K562 (cell line): Measurements from ENCODE around the gene PHF3. TPM values are rescaled to one million over a fixed set of nuclear protein-coding genes. Genes with fewer than 3 reads are reported as not detected.
A peak's percentile ranks its signal among the peaks of the same experiment; 100 is the strongest.

Source experiments
- ATAC-seq: fragments of 200-7000 bp; cut with Tn5 transposase; 3 replicates; pipeline ENCODE4 v1.9.1; 2020; ENCODE audit warnings: moderate library complexity
- BruUV-seq: library from RNA; stranded (reverse); fragments of 400-500 nt; replicated peaks from 2 replicates; lab custom pipeline; 2021; lab: Mats Ljungman, UMichigan
- CTCF ChIA-PET: fragments of 300-600 bp; formaldehyde crosslinking; extraction: SDS; loops from one replicate; lab custom pipeline; 2021; ENCODE audit warnings: low intra/inter-chr PET ratio; lab: Yijun Ruan, JAX
- POLR2A ChIA-PET: fragments of 300-600, 350-650 bp; sonication (Branson Sonifier 250); formaldehyde crosslinking; extraction: SDS; loops from one replicate; lab custom pipeline; 2021; ENCODE audit warnings: antibody characterized with exemption, inconsistent platforms; lab: Yijun Ruan, JAX
- DNase-seq, 4 experiments: peaks; one replicate each; pipeline versions ENCODE4 v3.0.0 to v3.0.0-alpha.2; 2011 to 2018; ENCODE audit warnings: low spot score in 3 of 4, mixed read lengths in 3 of 4; ENCODE audit errors: extremely low read depth in 1 of 4
- FAIRE-seq: peaks from 2 replicates; lab custom pipeline; 2011; peaks lifted over from hg19 to GRCh38; lab: Jason Lieb, UNC
- H2AFZ ChIP-seq: 2 replicates; pipeline ENCODE4 v1.6.0; 2011; ENCODE audit warnings: low read depth, low read length, control low read depth, inconsistent platforms
- H3K27ac ChIP-seq: fragments of 200-600 bp; 3 replicates; pipeline ENCODE4 v1.8.0; 2011; ENCODE audit warnings: low read depth, mild to moderate bottlenecking, control low read depth, inconsistent platforms, low read length, moderate library complexity, mixed read lengths; ENCODE audit errors: extremely low read depth
- H3K27me3 ChIP-seq, 2 experiments: fragments of 300-600 bp in 1 of 2; 2 replicates in 1 of 2; 3 replicates in 1 of 2; pipeline versions ENCODE4 v1.6.0 to v1.8.0; 2011; ENCODE audit warnings: inconsistent platforms in 2 of 2, low read length in 2 of 2, mild to moderate bottlenecking in 1 of 2, mixed read lengths in 1 of 2, moderate library complexity in 1 of 2; ENCODE audit not compliant: control insufficient read depth in 2 of 2, insufficient read depth in 2 of 2
- H3K36me3 ChIP-seq: fragments of 300-600 bp; 3 replicates; pipeline ENCODE4 v1.8.0; 2011; ENCODE audit warnings: mild to moderate bottlenecking, low read length, inconsistent platforms; ENCODE audit not compliant: control insufficient read depth, insufficient read depth
- H3K4me1 ChIP-seq, 2 experiments: fragments of 200-600 bp in 1 of 2; replicated peaks in 1 of 2; 2 replicates in 1 of 2; 3 replicates in 1 of 2; pipeline versions ENCODE4 v1.5.1 to v1.8.0; 2011; ENCODE audit warnings: inconsistent platforms in 2 of 2, low read length in 2 of 2, mild to moderate bottlenecking in 1 of 2, mixed read lengths in 1 of 2, moderate library complexity in 1 of 2; ENCODE audit not compliant: control insufficient read depth in 2 of 2, insufficient read depth in 2 of 2
- H3K4me2 ChIP-seq: 2 replicates; pipeline ENCODE4 v1.6.1; 2011; ENCODE audit warnings: low read length, control low read depth, inconsistent platforms, mixed read lengths; ENCODE audit not compliant: insufficient read depth
- H3K4me3 ChIP-seq: fragments of 200-600 bp; sonication (generic), shearing (Covaris generic); 2 replicates; pipeline ENCODE4 v1.5.1; 2016; ENCODE audit warnings: control low read depth, inconsistent platforms
- H3K79me2 ChIP-seq: fragments of 200-600 bp; 3 replicates; pipeline ENCODE4 v1.8.0; 2011; ENCODE audit warnings: low read length, inconsistent platforms; ENCODE audit not compliant: control insufficient read depth, insufficient read depth
- H3K9ac ChIP-seq, 2 experiments: 2 replicates each; pipeline versions ENCODE4 v1.6.0 to v1.6.1; 2011; ENCODE audit warnings: low read depth in 2 of 2, low read length in 2 of 2, control low read depth in 1 of 2, inconsistent platforms in 1 of 2, mild to moderate bottlenecking in 1 of 2, mixed read lengths in 1 of 2; ENCODE audit not compliant: insufficient read depth in 1 of 2
- H3K9me1 ChIP-seq: one replicate; pipeline ENCODE4 v1.6.0; 2011; ENCODE audit warnings: inconsistent platforms, mild to moderate bottlenecking, low read length, moderate library complexity; ENCODE audit not compliant: control insufficient read depth, insufficient read depth
- H3K9me3 ChIP-seq: replicated peaks from 2 replicates; pipeline ENCODE4 v1.5.1; 2011; ENCODE audit warnings: low read depth, low read length, inconsistent platforms; ENCODE audit not compliant: control insufficient read depth, insufficient read depth
- H4K20me1 ChIP-seq: replicated peaks from 2 replicates; pipeline ENCODE4 v1.6.1; 2011; ENCODE audit warnings: low read length, inconsistent platforms, mixed read lengths; ENCODE audit not compliant: control insufficient read depth, insufficient read depth
- C11orf30 ChIP-seq: fragments of 450-650 bp; IDR thresholded peaks from 2 replicates; pipeline ENCODE4 v1.6.1; 2016; ENCODE audit warnings: low read depth, mild to moderate bottlenecking
- EGR1 ChIP-seq: fragments of 450-650 bp; conservative IDR thresholded peaks from 2 replicates; pipeline ENCODE4 v1.6.1; 2017; ENCODE audit warnings: mild to moderate bottlenecking
- FOXJ2 ChIP-seq: fragments of 200-800 bp; sonication (Bioruptor generic); IDR thresholded peaks from 2 replicates; pipeline ENCODE4 v1.6.1; 2016; ENCODE audit warnings: missing genetic modification characterization, missing compliant biosample characterization
- GTF2E2 ChIP-seq: fragments of 200-800 bp; sonication (Bioruptor generic); IDR thresholded peaks from 2 replicates; pipeline ENCODE4 v1.6.1; 2016; ENCODE audit warnings: missing genetic modification characterization, missing compliant biosample characterization
- HDAC2 ChIP-seq: fragments of 450-650 bp; IDR thresholded peaks from 2 replicates; pipeline ENCODE4 v1.6.1; 2016; ENCODE audit warnings: mild to moderate bottlenecking
- HMGXB4 ChIP-seq: sonication (generic); formaldehyde crosslinking; IDR thresholded peaks from 2 replicates; pipeline ENCODE4 v1.8.1; 2023; ENCODE audit warnings: mild to moderate bottlenecking, missing genetic modification reagents
- MAZ ChIP-seq, 2 experiments: fragments of 450-650 bp in 1 of 2; sonication (generic) in 1 of 2; formaldehyde crosslinking; IDR thresholded peaks in 1 of 2; conservative IDR thresholded peaks in 1 of 2; 2 replicates each; pipeline versions ENCODE4 v1.4.0 to v1.5.0; 2020; ENCODE audit warnings: mild to moderate bottlenecking in 1 of 2, missing genetic modification reagents in 1 of 2
- NFATC3 ChIP-seq: fragments of 450-650 bp; IDR thresholded peaks from 2 replicates; pipeline ENCODE4 v1.6.1; 2017; ENCODE audit warnings: mild to moderate bottlenecking
- PHTF2 ChIP-seq: fragments of 250-450 bp; sonication (Bioruptor Pico); IDR thresholded peaks from 2 replicates; pipeline ENCODE4 v1.5.0; 2021; ENCODE audit warnings: mild to moderate bottlenecking
- SIN3A ChIP-seq, 2 experiments: fragments of 150-350 bp in 1 of 2; IDR thresholded peaks; 2 replicates each; pipeline ENCODE4 v1.6.1; 2011 to 2016; ENCODE audit warnings: borderline replicate concordance in 2 of 2, low read depth in 2 of 2, low read length in 2 of 2, mild to moderate bottlenecking in 2 of 2, moderate library complexity in 2 of 2; ENCODE audit not compliant: control insufficient read depth in 1 of 2
- TFE3 ChIP-seq: fragments of 450-650 bp; formaldehyde crosslinking; IDR thresholded peaks from 2 replicates; pipeline ENCODE4 v1.4.0; 2020; ENCODE audit warnings: mild to moderate bottlenecking, mixed read lengths
- USF1 ChIP-seq: sonication (generic); formaldehyde crosslinking; IDR thresholded peaks from 2 replicates; pipeline ENCODE4 v1.9.0; 2022; ENCODE audit warnings: mild to moderate bottlenecking, missing genetic modification reagents
- USF2 ChIP-seq: sonication (generic); formaldehyde crosslinking; IDR thresholded peaks from 2 replicates; pipeline ENCODE4 v1.5.0; 2020; ENCODE audit warnings: missing genetic modification reagents
- XRCC5 ChIP-seq: fragments of 200-400 bp; formaldehyde crosslinking; IDR thresholded peaks from 2 replicates; pipeline ENCODE4 v1.6.1; 2017; ENCODE audit warnings: low read depth, mild to moderate bottlenecking, low read length
- ZSCAN29 ChIP-seq: fragments of 450-650 bp; IDR thresholded peaks from 2 replicates; pipeline ENCODE4 v1.6.1; 2017
- WGBS: fragments of 100-300 bp; shearing (Covaris generic); methylation state at CpG from one replicate; pipeline ENCODE4 v1.1.6; 2016; ENCODE audit warnings: low coverage, mixed read lengths; ENCODE audit not compliant: insufficient coverage; ENCODE audit errors: missing lambda C conversion rate; 5-methylcytosine and 5-hydroxymethylcytosine counted together
- in situ Hi-C: fragments of 300-500 bp; cut with MboI; formaldehyde crosslinking; loops from 4 replicates; pipeline ENCODE4 v1.15.0; 2018; ENCODE audit warnings: inconsistent platforms, mixed read lengths
- intact Hi-C: fragments of 100-400 bp; cut with micrococcal nuclease; formaldehyde crosslinking; loops from 2 replicates; pipeline ENCODE4 v1.14.2; 2022
- polyA plus RNA-seq, 8 experiments: library from polyadenylated mRNA; depleted of rRNA in 4 of 8; stranded (reverse) in 5 of 8; unstranded in 3 of 8; fragments of >200 nt; fragmentation: Nextera tagmentation in 2 of 8; fragmentation: Illumina TruSeq in 1 of 8; extraction: Ambion mirVana in 2 of 8; extraction: Trizol in 1 of 8; gene quantifications; 2 replicates each; pipeline versions ENCODE4 v1.2.1 to v1.2.3, GENCODE V29; 2011 to 2014; ENCODE audit warnings: inconsistent platforms in 1 of 8, missing spikeins in 1 of 8
- total RNA-seq, 7 experiments: library from RNA; depleted of rRNA in 6 of 7; stranded (reverse); fragments of >200 nt in 6 of 7; fragmentation: Illumina TruSeq in 2 of 7; extraction: Trizol in 2 of 7; gene quantifications; 2 replicates each; pipeline versions ENCODE4 v1.2.1 to v1.2.3, GENCODE V29; 2011 to 2021; ENCODE audit warnings: low replicate concordance in 1 of 7

PHF3 gene
- total and polyA plus RNA-seq, 9 of the 15 experiments (the other 6 are each of a cell fraction or from before 2014, with no cell fraction given), result 8.1 to 51.2 (median 30.9) TPM

- under 1% methylated on average over 23 of the region's 23 CpGs for WGBS
- BruUV-seq, result no TSS peak
- peak overlapping the region; percentile 89 to 98 for H3K9ac ChIP-seq
- FAIRE-seq (no peak), ATAC-seq (peak; percentile 43), DNase-seq (peak; percentile 39 to 75 (median 40))
- no peaks in the 10 kb centered on the region for H3K9me3 ChIP-seq
- ChIA-PET CTCF (interaction anchor here (0.5 to 0.6 kb wide), 2 partner anchors 35 to 68 kb away, joined by 3 read pairs; no protein-coding TSS in a partner anchor), POLR2A (interaction anchor here (1.3 to 2.2 kb wide), 2 partner anchors 9 to 15 kb away, joined by 6 to 13 read pairs; no protein-coding TSS in a partner anchor)
- in situ Hi-C loops, result no loop called here
- H3K4me2 ChIP-seq, result peak overlapping the region; percentile 95
- H3K79me2 ChIP-seq, result peaks cover 60% of the 10 kb centered on the region
- no peaks in the 10 kb centered on the region for H3K27me3 ChIP-seq
- H3K27ac ChIP-seq, result peak overlapping the region; percentile 95
- intact Hi-C loops, result loop anchor here (2.0 to 5.0 kb wide), 3 partner anchors 39 to 64 kb away; partner anchors contain the start of genes LOC128125822 and PTP4A1
- peak overlapping the region; percentile 90; the same call in 1 of the 2 replicates for H2AFZ ChIP-seq
- peaks cover 9% of the 10 kb centered on the region; the same call in 2 of the 3 replicates for H3K36me3 ChIP-seq
- peaks cover 10% of the 10 kb centered on the region for H4K20me1 ChIP-seq
- H3K4me1 ChIP-seq, result peaks cover 13 to 21% of the 10 kb centered on the region in 2 experiments; a peak in 3 of 5 replicates
- peak overlapping the region; percentile 93 for H3K4me3 ChIP-seq
- no peaks in the 10 kb centered on the region for H3K9me1 ChIP-seq
- peak; percentile 39; the same call in 1 of the 2 replicates for TF ChIP-seq TFE3 (CRISPR knock-in tag)
- TF ChIP-seq USF1 (CRISPR knock-in tag), result peak; percentile 67
- TF ChIP-seq USF2 (CRISPR knock-in tag), result peak; percentile 29; the same call in 1 of the 2 replicates
- TF ChIP-seq EGR1, result peak; percentile 85
- 0 out of 4 replicates have a peak, but pooled peaks of 1 of the 2 experiments have one; percentile 31 for TF ChIP-seq SIN3A (IDR thresholded peaks at IDR 0.05; ENCODE audit: borderline replicate concordance in 2 of 2, control insufficient read depth in 1 of 2, low read depth in 2 of 2, low read length in 2 of 2)
- no peak for TF ChIP-seq PHTF2
- TF ChIP-seq C11orf30, result no peak
- 0 out of 2 replicates have a peak, but pooled peaks have one; percentile 15 for TF ChIP-seq GTF2E2 (tag)
- TF ChIP-seq FOXJ2 (tag), result peak; percentile 36; the same call in 1 of the 2 replicates
- no peak for TF ChIP-seq NFATC3
- peak in 1 of 2 experiments; percentile 32; a peak in 1 of 4 replicates for TF ChIP-seq MAZ (CRISPR knock-in tag; conservative IDR thresholded peaks at IDR 0.05 in 1 of 2, IDR thresholded peaks at IDR 0.05 in 1 of 2)
- TF ChIP-seq HDAC2, result 0 out of 2 replicates have a peak, but pooled peaks have one; percentile 15
- 0 out of 2 replicates have a peak, but pooled peaks have one; percentile 25 for TF ChIP-seq HMGXB4
- 0 out of 2 replicates have a peak, but pooled peaks have one; percentile 8 for TF ChIP-seq XRCC5
- TF ChIP-seq ZSCAN29, result no peak
Measured at GRCh38 chr6:63636518-63637021, 968 bp downstream of the PHF3 start.
